ENCODE measurements around the gene SBF2.

SBF2 gene

DNA sequence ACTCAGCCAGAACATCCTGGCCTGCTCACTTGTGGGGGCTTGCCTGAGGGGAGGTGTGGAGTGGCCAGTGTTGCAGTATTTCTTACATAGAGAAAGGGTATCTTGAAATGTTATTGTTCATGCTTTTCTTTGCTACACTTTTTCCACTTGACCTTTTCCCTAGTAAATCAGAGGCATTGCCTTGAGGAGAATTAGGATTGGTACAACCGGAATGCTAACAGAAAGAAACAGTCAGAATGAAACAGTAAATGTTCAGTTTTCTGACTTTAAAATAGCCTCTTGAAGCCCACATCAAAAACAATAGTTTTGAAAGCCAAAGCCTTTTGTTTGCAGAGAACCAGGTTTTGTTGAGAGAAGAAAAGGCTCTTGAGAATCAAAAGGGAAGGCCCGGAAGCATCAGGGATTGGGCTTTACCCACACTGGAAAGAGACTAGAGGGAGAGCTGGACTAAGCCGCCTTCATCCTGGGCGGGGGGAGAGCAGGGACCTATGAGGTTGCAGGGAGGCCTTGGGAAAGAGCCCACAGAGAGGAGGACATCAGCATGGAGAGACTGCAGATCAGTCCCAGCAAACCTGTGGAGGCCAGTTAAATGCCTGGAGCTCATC, 23.2 kb upstream of the SBF2 start:
- DNase-seq: no peak

- no peak for DNase-seq
These were observed 21.1 kb upstream of the SBF2 start for GRCh38 chr11:10315083-10315482.

DNA sequence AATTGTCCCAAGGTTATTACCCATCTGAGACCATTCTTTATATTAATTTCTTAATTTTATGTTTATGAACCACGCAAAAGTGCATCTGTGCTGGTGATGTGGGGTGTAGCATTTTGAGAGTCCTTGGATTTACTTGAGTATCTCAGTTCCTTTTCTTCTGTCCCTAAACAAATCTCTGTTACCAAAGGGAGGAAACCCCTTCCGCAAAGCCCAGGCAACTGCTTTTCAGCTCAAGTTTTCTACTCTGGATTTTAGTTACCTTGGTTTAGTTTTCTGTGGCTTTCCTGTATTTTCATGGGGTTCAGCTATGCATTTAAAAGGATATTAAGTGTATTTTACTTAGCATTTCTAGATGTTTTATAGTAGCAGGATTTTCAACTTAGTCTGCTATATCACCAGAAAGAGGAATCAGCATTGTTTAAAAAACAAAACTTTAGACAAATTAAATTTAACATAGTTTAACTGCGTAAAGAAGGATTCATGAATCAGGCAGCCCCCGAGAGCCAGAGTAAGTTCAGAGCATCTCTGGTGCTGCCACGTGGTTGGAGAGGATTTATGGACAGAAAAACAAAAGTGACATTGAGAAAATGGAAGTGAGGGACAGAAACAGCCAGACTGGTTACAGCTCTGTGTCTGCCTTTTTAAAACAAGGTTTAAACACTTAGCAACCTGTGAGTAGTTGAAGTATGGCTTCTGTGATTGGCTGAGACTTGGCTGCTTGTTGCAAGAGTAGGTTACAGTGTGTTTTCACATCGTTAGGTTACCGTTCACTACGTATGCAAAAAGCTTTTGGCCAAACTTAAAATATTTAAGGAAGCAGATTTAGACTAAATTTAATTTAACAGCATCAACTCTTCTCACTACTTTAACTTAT, 20.4 kb upstream of the SBF2 start:
- DNase-seq: no peak

GRCh38 chr11:10311802-10312201, 17.8 kb upstream of the SBF2 start:
- no peak for DNase-seq

DNA sequence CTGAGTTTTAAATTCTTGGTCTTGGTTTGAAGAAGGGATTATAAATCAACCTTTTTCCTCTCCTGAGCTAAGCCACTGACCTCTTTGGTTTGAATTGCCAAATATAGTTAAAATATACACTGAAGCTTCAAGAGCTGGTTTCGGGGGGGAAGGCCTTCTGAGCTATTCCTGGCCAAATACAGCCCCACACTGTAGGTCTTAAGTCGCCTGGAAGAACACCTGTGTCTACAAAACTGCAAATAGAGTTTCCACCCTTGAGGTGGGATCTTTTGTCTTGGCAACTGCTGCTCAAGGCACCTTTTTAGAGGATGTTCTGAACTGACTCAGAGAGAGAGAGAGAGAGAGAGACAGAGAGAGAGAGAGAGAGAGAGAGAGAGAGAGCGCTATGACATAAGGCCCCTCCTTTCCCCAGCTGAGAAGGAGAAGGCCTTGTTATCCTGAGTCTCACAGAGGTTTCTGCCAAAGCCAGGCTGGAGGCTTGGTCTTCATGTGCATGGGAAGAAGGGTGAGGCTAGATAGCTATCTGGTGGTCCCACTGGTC, 16.4 kb upstream of the SBF2 start:
- no peak for DNase-seq

GRCh38 chr11:10309163-10310093, 15.4 kb upstream of the SBF2 start:
- DNase-seq: no peak

DNA sequence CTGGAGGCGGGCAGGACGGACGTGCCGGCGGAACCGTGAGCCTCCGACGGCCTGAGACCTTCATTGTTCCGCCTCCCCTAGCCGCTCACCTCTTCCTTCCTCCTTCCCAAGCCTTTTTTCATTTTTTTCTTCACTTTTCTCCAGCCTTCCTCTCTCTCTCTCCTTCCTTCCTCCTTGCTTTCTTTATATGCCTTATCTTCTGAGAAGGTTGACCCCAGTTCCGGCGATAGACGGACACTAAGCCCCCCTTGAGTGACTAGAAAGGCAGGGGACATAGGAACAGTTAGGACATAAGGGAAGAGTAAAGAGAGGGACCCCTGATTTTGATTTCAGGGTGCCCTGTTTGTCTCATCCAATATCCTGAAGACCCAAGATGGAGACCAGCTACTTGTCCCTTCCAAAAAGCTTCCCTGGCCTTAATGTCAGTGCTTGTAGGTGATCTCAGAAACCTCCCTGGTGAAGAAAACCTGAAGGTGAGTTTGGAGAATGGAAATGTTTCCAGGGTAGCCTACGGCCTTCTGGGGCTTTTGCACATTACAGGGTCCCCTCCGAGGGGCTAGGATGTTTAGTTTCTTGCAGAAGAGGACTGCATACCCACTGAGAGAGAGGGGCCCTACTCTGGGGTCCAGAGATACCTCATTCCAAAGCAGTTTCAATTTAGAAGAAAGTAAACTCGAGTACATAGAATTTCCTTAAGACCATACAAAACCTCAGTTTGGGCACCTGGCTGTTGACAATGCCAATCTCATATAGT, 14.4 kb upstream of the SBF2 start:
- no peak for DNase-seq

GRCh38 chr11:10307400-10308200, 13.6 kb upstream of the SBF2 start:
- no peak for DNase-seq

- no peak for DNase-seq
These were observed 13.0 kb upstream of the SBF2 start for GRCh38 chr11:10307022-10307399.

- no peak for DNase-seq
These were observed 12.2 kb upstream of the SBF2 start for GRCh38 chr11:10305964-10306918.

DNA sequence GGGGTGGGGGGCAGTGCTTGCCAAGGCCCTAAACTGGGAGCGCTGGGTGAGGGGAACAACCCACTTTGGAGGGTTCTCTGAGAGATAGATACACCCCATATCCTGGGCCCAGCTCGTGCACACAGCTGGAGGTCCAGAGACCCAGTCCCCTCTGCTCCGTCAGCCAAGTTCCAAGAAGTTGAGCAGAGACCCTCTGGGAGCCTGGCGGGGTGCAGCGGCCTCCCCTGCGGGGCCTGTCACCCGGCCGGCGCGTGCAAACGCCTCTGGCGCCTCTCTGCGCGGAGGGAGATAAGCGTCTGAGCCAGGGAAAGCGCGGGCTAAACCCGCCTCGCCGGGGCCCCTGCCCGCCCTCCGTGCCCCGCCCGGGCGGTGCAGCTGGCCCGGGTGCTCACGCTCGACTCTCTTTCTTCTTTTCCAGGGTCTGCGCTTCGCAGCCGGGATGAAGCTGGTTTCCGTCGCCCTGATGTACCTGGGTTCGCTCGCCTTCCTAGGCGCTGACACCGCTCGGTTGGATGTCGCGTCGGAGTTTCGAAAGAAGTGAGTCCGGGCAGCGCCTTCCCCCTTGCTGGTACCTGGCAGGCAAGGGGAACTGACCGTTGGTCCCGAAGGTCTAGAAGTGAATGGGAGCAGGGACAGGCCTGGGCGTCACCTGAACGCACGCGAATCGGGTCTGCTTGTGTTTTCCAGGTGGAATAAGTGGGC, 11.4 kb upstream of the SBF2 start:
- DNase-seq: no peak

DNA sequence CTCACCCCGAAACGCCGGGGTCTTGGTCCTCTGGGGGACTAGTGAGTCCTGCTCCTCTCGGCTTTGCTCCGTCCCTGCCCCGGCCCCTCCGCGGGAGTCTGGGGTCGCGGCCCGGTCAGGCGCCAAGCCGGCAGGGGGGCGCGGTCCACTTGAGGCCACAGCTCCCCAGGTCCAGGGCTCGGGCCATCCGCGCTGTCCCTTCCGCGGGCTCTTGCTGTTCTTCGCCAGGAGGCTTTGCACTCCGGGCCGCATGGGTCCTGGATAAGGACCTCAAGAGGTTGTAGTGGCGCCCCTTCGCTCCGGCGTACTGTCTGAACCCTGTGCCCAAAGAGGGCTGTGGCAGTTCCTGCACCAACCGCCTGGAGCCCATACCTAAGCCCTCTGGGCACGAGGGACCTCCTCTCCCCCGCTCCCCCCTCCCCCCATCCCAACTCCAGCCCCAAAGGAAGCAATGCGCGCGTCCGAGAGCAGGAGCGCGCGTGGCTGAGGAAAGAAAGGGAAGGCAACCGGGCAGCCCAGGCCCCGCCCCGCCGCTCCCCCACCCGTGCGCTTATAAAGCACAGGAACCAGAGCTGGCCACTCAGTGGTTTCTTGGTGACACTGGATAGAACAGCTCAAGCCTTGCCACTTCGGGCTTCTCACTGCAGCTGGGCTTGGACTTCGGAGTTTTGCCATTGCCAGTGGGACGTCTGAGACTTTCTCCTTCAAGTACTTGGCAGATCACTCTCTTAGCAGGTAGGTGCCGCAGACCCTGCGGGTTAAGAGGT, 10.7 kb upstream of the SBF2 start, which contains the start of gene ADM:
ADM (plus strand) TSS at position 579 of the 767 bp plus-strand sequence. CDS start 628 bp downstream, outside the sequence.
- no peak for DNase-seq

DNA sequence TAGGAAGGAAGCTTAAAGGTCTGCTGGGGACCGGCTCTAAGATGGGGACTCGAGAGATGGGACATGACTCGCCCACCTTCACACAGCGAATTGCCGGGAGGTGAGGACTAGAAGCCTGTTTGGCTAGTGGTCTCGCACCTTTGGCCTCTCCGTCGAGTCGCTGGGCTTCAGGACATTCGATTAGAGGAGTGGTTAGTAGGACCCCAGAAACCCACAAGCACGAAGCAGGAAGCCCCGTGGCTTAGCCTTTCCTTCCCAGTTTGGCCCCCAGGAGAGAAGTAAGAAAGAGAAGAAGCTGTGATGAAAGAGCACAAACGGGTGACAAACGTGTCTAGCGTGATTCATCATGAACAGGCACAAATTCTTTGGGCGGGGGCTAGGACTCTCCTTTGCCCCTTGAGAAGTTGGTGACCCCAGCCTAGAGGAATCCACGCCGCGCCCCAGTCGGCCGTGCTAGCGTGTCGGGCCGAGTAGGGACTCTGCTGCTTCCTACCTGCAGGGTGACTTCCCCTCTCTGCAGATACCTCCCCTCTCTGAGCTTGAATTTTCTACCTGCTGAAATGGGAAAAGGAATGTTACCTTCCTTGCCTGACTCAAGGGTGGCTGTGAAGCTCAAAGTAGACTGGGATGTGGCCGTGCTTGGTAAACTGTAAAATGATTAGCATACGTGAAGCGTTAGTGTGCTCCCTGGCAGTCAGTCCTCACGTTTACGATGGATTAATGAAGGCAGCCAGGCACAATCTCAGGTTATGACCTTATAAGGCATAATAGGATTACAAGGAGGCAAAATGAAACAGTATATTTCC, 9.7 kb upstream of the SBF2 start:
- no peak for DNase-seq

DNA sequence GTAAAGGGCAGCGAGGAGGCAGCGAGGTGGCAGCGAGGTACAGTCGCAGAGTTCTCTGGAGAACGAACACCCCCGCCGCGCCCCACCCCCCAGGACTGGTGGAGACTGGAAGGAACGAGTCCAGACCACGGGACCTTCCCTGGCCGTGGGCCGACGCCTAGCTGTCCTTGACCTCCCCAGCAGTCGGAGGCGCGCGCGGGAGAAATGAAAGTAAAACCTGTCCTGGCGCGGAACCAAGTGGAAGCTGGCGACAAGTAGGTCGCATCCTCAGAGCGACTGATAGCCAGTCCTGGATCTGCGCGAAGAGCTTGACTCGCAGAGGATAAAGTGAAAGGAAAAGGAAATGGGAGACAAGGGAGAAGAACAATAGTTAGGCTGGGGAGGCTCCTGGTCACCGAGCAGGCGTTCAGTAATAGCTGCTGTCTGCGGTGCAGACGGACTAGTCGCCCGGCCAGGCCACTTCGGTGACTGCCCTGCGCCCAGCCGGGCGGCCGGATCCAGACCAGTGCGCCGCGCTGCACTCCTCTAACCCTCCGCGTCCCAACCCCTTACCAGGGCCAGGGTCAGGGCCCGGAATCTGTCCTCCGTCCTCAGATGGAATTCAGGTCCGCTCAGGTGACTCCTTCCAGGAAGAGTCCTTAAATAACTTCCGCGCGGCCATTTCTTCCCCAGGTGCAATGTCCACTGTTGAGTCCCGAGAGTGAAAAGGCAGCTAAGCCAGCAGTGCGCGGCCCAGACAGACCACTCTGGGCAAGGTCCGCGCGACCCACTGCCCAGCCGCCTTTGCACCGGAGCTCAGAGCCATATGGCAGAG, 8.9 kb upstream of the SBF2 start:
- DNase-seq: peak; percentile 64

- no peak for DNase-seq
These were observed 8.3 kb upstream of the SBF2 start for GRCh38 chr11:10302359-10302743.

- DNase-seq: no peak
These were observed 7.8 kb upstream of the SBF2 start for GRCh38 chr11:10301656-10302358.

All from cortex of kidney (tissue), 1 donor.